ENCODE results near the gene PLCB1. TPM values are rescaled to one million over a fixed set of nuclear protein-coding genes. Genes with fewer than 3 reads are reported as not detected.
"Not testable (repeated sequence)": the region's sequence is repeated elsewhere in the genome, so short reads cannot be mapped to it uniquely, and the experiment has no call there.

The PLCB1 gene
- total RNA-seq, 2 experiments from 2014 or later: 6.1 to 6.2 TPM

DNA sequence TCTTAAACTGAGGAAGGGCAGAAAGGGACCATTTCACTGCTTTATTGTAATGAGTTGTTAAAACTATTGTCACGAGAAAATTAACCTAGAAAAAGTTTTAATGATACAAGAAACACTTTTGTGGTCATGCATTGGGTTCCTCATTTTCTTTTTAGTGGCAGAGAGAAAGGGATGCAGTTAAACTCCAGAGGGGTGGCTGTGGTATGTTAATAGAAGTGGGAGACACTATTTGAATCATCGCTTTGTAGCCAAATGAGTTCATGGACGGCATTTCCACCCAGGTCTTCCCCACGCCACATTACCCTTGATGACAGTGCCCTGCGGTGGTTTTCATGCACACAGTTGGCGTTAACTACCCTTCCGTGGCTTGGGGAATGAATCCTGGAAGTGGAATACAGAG lies 235.6 kb downstream of the PLCB1 start:
- DNase-seq: no peak
- Mint-ChIP-seq H3K4me3 (no peak overlapping the region), H3K36me3 (no peaks in the 10 kb centered on the region), H3K27me3 (peaks cover 3% of the 10 kb centered on the region), H3K9me3 (no peaks in the 10 kb centered on the region), H3K4me1 (peaks cover 5% of the 10 kb centered on the region), H3K27ac (no peak overlapping the region)
- POLR2A ChIA-PET: no interaction called here
- no peak for ATAC-seq (ENCODE audit: low read depth)

DNA sequence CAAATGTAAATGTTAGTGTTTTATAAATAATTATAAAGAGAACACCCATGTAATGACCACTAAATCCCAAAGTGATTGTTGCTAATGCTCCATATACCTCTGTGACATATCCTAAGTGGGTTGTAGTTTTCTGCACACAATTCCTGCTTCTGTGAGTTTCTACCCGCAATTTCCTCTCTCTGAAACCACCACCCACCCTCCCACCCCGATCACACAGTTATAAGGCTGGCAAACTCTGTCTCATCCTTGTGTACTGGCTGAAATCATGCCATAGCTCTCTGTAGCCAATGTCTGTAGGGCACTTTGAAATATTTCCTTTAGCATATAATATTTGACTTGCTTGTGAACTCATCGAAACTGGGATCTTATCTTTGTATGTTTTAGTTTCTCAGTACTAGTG lies 236.6 kb downstream of the PLCB1 start:
- POLR2A ChIA-PET: no interaction called here
- Mint-ChIP-seq H3K27me3 (peaks cover 3% of the 10 kb centered on the region), H3K36me3 (no peaks in the 10 kb centered on the region), H3K4me1 (peaks cover 5% of the 10 kb centered on the region), H3K4me3 (no peak overlapping the region), H3K9me3 (no peaks in the 10 kb centered on the region), H3K27ac (no peak overlapping the region)
- DNase-seq (no peak), ATAC-seq (ENCODE audit: low read depth) (no peak)

DNA sequence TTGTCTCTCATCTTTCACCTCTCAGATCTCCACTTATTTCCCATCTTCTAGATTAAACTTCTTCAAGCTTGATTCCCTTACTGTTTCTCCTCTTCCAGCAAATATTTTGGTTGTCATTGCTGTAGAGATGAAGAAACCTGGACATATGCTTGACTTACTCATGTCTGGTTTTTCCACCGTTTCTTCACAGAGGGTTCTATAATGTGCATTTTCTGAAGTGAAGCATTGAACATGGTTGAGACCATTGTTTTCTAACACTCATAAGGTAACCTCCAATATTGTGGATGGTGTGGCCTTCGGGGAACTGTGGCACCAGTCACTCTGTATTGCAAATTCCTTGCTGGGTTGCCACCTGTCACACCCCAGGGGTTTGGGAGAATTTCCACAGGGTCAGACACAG lies 237.2 kb downstream of the PLCB1 start:
- H3K9me3 Mint-ChIP-seq: no peaks in the 10 kb centered on the region
- H3K36me3 Mint-ChIP-seq: no peaks in the 10 kb centered on the region
- H3K4me3 Mint-ChIP-seq: no peak overlapping the region
- DNase-seq (no peak), ATAC-seq (ENCODE audit: low read depth) (no peak)
- peaks cover 5% of the 10 kb centered on the region for H3K4me1 Mint-ChIP-seq
- POLR2A ChIA-PET: no interaction called here
- H3K27ac Mint-ChIP-seq: no peak overlapping the region
- peaks cover 4% of the 10 kb centered on the region for H3K27me3 Mint-ChIP-seq

DNA sequence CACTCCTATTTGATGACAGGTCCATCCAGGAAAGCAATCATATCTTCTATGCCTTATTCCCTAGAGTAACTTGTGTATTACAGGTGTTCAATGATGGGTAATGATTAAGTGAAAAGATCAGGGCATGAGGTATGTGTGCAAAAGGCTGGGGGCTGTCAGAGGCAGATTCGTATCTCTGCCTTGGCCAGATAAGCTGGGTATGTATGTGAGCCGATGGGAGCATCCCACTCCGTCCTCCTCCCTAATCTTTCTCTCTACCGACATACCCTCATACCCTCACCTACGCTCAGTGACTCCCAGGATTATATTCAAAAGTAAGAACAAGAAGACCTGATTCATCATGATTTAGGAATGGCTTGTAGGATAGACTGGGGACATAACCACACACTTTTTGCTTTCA lies 238.7 kb downstream of the PLCB1 start:
- ATAC-seq (ENCODE audit: low read depth) (no peak), DNase-seq (no peak)
- Mint-ChIP-seq H3K4me1 (peaks cover 5% of the 10 kb centered on the region), H3K4me3 (no peak overlapping the region), H3K9me3 (no peaks in the 10 kb centered on the region), H3K27me3 (peaks cover 4% of the 10 kb centered on the region), H3K27ac (no peak overlapping the region), H3K36me3 (no peaks in the 10 kb centered on the region)
- POLR2A ChIA-PET: no interaction called here

DNA sequence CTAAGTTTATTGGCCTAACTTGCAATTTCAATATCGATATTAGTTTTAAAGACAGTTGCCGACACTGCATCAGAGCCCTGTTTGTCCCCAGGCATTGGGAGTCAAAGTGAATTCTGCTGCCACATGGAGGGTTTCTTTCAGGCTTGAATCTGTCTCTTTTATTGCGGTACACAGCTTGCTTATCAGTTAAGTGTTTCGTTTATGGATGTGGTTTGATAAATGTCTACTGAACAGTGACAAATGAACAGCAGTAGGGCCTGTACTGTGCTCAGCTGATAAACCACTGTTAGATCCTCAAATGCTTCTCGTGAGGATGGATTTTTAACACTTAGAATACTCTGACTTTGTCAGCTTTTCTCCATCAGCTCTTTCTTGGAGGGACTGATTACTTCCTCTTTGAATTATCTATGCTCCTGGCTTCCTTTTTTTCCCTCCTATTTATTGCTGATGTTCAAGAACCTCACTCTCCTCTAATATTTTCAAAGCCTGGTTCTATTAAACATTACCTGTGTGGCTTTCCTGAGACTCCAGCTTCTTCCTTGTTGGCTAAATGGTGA lies 240.8 kb downstream of the PLCB1 start:
- POLR2A ChIA-PET: no interaction called here
- H3K36me3 Mint-ChIP-seq: no peaks in the 10 kb centered on the region
- DNase-seq: no peak
- no peak overlapping the region for H3K4me3 Mint-ChIP-seq
- H3K4me1 Mint-ChIP-seq: peaks cover 5% of the 10 kb centered on the region
- H3K27ac Mint-ChIP-seq: no peak overlapping the region
- H3K27me3 Mint-ChIP-seq: peaks cover 2% of the 10 kb centered on the region
- no peaks in the 10 kb centered on the region for H3K9me3 Mint-ChIP-seq
- no peak for ATAC-seq (ENCODE audit: low read depth)

DNA sequence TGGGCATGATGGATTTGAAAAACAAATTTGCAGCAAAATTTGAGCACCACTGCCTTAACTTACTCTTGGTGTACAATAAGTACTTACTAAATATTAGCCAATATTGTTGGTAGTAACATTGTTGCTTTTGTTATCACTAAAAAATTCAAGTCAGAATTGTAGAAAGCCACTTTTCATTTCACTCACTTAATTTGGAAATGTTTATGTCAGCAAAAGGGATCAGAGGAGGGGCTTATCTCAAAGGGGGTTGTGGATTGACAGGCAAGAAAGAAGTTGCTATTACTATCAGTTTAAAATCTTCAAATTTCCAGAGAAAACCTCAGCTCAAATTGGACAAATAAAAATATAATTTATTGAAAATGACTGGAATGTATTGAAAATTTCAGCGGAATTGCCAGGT lies 241.5 kb downstream of the PLCB1 start:
- DNase-seq (no peak), ATAC-seq (ENCODE audit: low read depth) (no peak)
- Mint-ChIP-seq H3K9me3 (no peaks in the 10 kb centered on the region), H3K27me3 (peaks cover 2% of the 10 kb centered on the region), H3K27ac (no peak overlapping the region), H3K4me3 (no peak overlapping the region), H3K36me3 (no peaks in the 10 kb centered on the region), H3K4me1 (peaks cover 5% of the 10 kb centered on the region)
- POLR2A ChIA-PET: no interaction called here

DNA sequence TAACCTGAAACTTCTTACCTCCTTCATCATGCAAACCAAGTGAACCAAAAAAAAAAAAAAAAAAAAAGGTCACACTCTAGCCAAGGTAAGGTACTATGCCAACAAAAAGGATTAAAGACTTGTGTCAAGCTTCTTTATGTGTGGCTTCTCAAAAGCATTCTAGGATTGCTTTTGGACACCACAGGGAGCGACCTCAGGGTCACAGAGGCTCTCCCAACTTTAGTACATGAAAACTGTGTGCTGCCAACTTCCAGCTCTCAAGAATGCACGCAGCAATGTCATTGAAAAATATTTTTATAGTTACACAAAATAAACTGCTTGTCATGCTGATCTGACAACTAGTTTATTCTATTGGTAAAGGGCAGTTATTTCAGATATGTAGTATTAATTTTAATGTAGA lies 243.8 kb downstream of the PLCB1 start:
- Mint-ChIP-seq H3K27ac (no peak overlapping the region), H3K27me3 (peaks cover 2% of the 10 kb centered on the region), H3K36me3 (no peaks in the 10 kb centered on the region), H3K9me3 (no peaks in the 10 kb centered on the region), H3K4me1 (no peaks in the 10 kb centered on the region), H3K4me3 (no peak overlapping the region)
- ATAC-seq (ENCODE audit: low read depth) (no peak), DNase-seq (no peak)
- POLR2A ChIA-PET: no interaction called here

DNA sequence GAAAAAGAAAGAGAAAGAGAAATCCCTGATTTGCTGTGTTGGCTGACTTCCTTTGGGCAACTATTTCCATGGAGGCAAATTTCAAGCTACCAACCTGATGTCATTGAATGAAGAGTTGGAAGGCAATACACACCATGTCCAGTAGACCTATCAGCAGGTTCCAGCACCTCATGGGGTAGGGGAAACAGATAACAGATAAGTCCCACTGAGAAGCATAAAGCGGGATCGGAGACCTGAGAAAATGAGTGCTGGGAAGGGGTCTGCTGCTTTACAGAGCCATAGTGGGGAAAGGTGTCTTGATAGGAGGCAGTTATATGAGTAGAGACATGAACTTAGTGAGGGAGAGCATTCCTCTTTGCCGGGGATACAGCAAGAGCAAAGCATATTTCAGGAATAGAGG lies 244.9 kb downstream of the PLCB1 start:
- no peak overlapping the region for H3K4me3 Mint-ChIP-seq
- no peak for DNase-seq
- H3K36me3 Mint-ChIP-seq: no peaks in the 10 kb centered on the region
- no peaks in the 10 kb centered on the region for H3K9me3 Mint-ChIP-seq
- no peaks in the 10 kb centered on the region for H3K4me1 Mint-ChIP-seq
- POLR2A ChIA-PET: no interaction called here
- H3K27me3 Mint-ChIP-seq: peaks cover 2% of the 10 kb centered on the region
- ATAC-seq (ENCODE audit: low read depth): no peak
- H3K27ac Mint-ChIP-seq: no peak overlapping the region

DNA sequence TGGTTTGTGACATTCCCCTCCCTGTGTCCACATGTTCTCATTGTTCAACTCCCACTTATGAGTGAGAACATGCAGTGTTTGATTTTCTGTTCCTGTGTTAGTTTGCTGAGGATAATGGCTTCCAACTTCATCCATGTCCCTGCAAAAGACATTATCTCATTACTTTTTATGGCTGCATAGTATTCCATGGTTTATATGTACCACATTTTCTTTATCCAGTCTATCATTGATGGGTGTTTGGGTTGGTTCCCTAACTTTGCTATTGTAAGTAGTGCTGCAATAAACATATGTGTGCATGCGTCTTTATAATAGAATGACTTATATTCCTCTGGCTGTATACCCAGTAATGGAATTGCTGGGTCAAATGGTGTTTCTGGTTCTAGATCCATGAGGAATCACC lies 247.1 kb downstream of the PLCB1 start:
- H3K9me3 Mint-ChIP-seq; H3K27ac Mint-ChIP-seq; POLR2A ChIA-PET; H3K4me3 Mint-ChIP-seq; H3K36me3 Mint-ChIP-seq; ATAC-seq (ENCODE audit: low read depth); H3K27me3 Mint-ChIP-seq; H3K4me1 Mint-ChIP-seq; DNase-seq: not testable (repeated sequence)

DNA sequence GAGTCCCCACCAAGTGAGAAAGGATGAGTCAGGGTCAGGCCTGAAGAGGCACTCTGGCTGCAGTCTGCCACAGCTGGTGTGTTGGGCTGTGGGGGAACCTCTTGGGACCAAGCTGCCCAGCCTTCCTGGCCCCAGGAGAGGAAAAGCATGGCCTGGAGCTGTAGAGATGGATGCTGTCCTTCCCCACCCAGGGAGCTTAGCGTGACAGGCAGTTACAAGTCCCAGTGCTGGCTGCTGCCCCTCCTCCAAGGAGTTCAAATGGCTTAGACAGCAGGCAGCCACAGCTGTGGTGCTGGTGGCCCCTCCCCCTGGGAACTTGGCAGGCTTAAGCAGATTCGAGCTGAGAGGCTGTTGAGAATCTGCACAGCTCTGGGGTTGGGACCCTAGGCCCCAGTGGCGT lies 253.2 kb downstream of the PLCB1 start:
- no peak overlapping the region for H3K4me3 Mint-ChIP-seq
- ATAC-seq (ENCODE audit: low read depth): no peak
- no peak overlapping the region for H3K27ac Mint-ChIP-seq
- DNase-seq: no peak
- no peaks in the 10 kb centered on the region for H3K27me3 Mint-ChIP-seq
- POLR2A ChIA-PET: no interaction called here
- H3K36me3 Mint-ChIP-seq: no peaks in the 10 kb centered on the region
- H3K4me1 Mint-ChIP-seq: no peaks in the 10 kb centered on the region
- no peaks in the 10 kb centered on the region for H3K9me3 Mint-ChIP-seq

DNA sequence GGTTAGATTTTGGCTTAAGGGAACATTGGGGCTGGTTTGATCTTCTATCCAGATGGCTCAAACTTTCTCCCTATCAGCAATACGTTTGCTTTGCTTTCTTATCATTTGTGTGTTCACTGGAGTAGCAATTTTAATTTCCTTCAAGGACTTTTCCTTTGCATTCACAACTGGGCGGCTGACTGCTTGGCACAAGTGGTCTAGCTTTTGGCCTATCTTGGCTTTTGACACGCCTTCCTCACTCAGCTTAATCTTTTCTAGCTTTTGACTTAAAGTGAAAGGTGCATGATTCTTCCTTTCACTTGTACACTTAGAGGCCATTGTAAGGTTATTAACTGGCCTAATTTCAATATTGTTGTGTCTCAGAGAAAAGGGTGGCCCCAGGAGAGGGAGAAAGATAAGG lies 254.9 kb downstream of the PLCB1 start:
- no peak overlapping the region for H3K27ac Mint-ChIP-seq
- H3K27me3 Mint-ChIP-seq: no peaks in the 10 kb centered on the region
- H3K4me1 Mint-ChIP-seq: no peaks in the 10 kb centered on the region
- no peak overlapping the region for H3K4me3 Mint-ChIP-seq
- ATAC-seq (ENCODE audit: low read depth) (no peak), DNase-seq (no peak)
- POLR2A ChIA-PET: no interaction called here
- H3K36me3 Mint-ChIP-seq: no peaks in the 10 kb centered on the region
- H3K9me3 Mint-ChIP-seq: no peaks in the 10 kb centered on the region

DNA sequence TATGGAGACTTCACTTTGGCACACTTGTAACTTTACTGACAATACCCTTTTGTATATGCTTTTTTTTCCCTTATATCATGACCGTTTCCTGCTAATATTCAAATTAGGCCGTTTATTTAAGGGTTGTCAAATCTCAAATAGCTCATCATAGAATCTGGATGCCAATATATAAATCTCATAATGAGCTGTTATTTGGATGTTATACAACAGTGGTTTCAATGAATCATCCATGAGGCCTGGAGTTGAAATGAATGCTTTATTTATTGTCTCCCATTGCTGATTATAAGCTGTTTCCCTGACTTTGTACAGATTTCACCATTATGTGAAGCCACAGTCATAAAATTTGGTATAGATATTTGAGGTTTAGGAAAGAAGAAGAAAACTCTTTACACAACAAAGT lies 256.1 kb downstream of the PLCB1 start:
- Mint-ChIP-seq H3K4me3 (no peak overlapping the region), H3K27ac (no peak overlapping the region), H3K27me3 (no peaks in the 10 kb centered on the region), H3K9me3 (no peaks in the 10 kb centered on the region), H3K4me1 (no peaks in the 10 kb centered on the region), H3K36me3 (no peaks in the 10 kb centered on the region)
- ATAC-seq (ENCODE audit: low read depth) (no peak), DNase-seq (no peak)
- POLR2A ChIA-PET: no interaction called here

DNA sequence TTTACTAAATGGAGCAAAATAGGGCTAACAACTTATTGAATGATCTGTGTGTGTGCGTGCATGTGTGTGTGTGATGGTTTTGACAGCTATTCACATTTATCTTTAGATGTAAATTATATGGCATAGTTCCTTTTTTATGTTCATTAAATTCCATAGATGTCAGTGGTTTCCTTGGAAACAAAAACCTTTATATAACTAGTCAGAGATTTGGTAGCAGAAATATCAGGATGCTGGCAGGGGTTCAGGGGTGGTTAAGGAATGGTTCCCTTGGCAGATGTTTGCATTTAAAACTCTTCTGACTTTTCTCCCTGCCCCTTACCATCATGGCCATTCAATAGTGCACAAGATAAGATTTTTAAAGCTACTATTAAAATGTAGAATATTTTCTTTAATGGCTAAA lies 256.6 kb downstream of the PLCB1 start:
- no peaks in the 10 kb centered on the region for H3K27me3 Mint-ChIP-seq
- H3K4me3 Mint-ChIP-seq: no peak overlapping the region
- POLR2A ChIA-PET: no interaction called here
- no peaks in the 10 kb centered on the region for H3K4me1 Mint-ChIP-seq
- H3K27ac Mint-ChIP-seq: no peak overlapping the region
- H3K9me3 Mint-ChIP-seq: no peaks in the 10 kb centered on the region
- ATAC-seq (ENCODE audit: low read depth) (no peak), DNase-seq (no peak)
- no peaks in the 10 kb centered on the region for H3K36me3 Mint-ChIP-seq

DNA sequence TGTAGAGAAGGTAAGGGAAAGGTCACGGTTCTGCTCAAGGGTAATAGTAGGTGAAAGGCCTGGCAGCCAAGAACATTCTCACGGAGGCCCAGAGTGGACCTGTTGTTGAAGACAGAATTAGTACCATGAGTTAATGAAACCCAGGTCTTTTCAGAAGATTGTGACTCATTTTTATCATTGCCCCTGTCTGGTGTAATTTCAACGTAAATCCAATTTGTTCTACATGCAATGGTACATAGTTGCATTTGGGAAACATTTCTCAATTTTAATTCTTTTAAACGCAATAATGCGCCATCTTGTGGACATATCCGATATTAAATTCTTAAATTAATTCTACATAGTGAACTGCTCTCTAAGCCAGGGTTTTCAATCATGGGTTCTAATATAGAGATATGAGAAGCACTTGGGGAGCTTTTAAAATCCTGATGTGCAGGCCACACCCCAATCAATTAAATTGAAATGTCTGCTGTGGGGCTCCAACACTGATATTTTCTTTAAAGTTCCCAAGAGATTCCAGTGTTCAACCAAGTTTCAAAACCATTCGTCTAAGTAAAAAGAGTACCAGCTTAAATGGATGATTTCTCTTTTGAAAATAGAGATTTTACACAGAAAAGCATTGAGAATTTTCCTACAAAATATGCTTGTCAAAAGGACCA lies 257.4 kb downstream of the PLCB1 start:
- Mint-ChIP-seq H3K4me1 (peaks cover 3% of the 10 kb centered on the region), H3K36me3 (no peaks in the 10 kb centered on the region), H3K4me3 (no peak overlapping the region), H3K27ac (no peak overlapping the region), H3K9me3 (no peaks in the 10 kb centered on the region), H3K27me3 (no peaks in the 10 kb centered on the region)
- DNase-seq: no peak
- ATAC-seq (ENCODE audit: low read depth): no peak
- POLR2A ChIA-PET: no interaction called here

DNA sequence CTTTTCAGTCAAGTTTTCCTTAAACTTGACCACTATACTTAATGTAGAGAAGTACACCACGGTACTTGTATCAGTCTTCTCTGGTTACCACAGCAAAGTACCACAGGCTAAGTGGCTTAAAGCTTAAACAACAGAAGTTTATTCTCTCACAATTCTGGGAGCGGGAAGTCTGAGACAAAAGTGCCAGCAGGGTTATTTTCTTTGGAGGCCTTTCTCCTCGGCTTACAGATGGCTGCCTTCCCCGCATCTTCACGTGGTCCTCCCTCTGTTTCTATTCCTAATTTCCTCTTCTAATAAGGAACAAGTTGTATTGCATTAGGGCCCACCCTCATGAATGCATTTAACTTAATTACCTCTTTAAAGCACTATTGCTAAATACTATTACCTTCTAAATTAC lies 258.0 kb downstream of the PLCB1 start:
- POLR2A ChIA-PET: no interaction called here
- Mint-ChIP-seq H3K9me3 (no peaks in the 10 kb centered on the region), H3K4me1 (peaks cover 3% of the 10 kb centered on the region), H3K27ac (no peak overlapping the region), H3K27me3 (no peaks in the 10 kb centered on the region), H3K36me3 (no peaks in the 10 kb centered on the region), H3K4me3 (no peak overlapping the region)
- ATAC-seq (ENCODE audit: low read depth) (no peak), DNase-seq (no peak)

All from activated naive CD8-positive, alpha-beta T cell treated with anti-CD3 and anti-CD28 coated beads, Interleukin-2, amount 10 ng/mL, durations not matched to agents 7 days and 5 days (primary cell).